IMR-90 (cell line): ENCODE data around the gene PIGN. TPM values are rescaled to one million over a fixed set of nuclear protein-coding genes. Genes with fewer than 3 reads are reported as not detected.
A peak's percentile ranks its signal among the peaks of the same experiment; 100 is the strongest.

ENCODE experiments used
- ATAC-seq: fragments of 200-7000 bp; cut with Tn5 transposase; 2 replicates; pipeline ENCODE4 v1.9.1; 2020; ENCODE audit warnings: low read depth, mild to moderate bottlenecking, moderate library complexity
- BruUV-seq: library from RNA; stranded (reverse); fragments of 400-500 nt; replicated peaks from 2 replicates; lab custom pipeline; 2021; lab: Mats Ljungman, UMichigan
- CTCF ChIA-PET: fragments of 300-600 bp; formaldehyde crosslinking; extraction: SDS; loops from one replicate; lab custom pipeline; 2021; ENCODE audit warnings: antibody characterized with exemption; lab: Yijun Ruan, JAX
- POLR2A ChIA-PET: fragments of 300-600 bp; sonication (Branson Sonifier 250); formaldehyde crosslinking; loops from one replicate; lab custom pipeline; 2022; ENCODE audit warnings: antibody characterized with exemption; ENCODE audit not compliant: unreplicated experiment; lab: Charles Lee
- DNase-seq: peaks from one replicate; pipeline ENCODE4 v3.0.0; 2013
- H2AFZ ChIP-seq: replicated peaks from 2 replicates; pipeline ENCODE3; 2013; ENCODE audit warnings: low read length, mild to moderate bottlenecking; ENCODE audit not compliant: poor library complexity
- H2AK5ac ChIP-seq: 2 replicates; pipeline ENCODE4 v1.6.1; 2013; ENCODE audit warnings: low read depth, low read length, inconsistent platforms
- H2AK9ac ChIP-seq: replicated peaks from 2 replicates; pipeline ENCODE3; 2013; ENCODE audit warnings: mild to moderate bottlenecking, low read depth, low read length, moderate library complexity; ENCODE audit not compliant: poor library complexity
- H2BK120ac ChIP-seq: 2 replicates; pipeline ENCODE4 v1.6.1; 2013; ENCODE audit warnings: low read depth, low read length, inconsistent platforms
- H2BK15ac ChIP-seq: 3 replicates; pipeline ENCODE4 v1.6.1; 2013; ENCODE audit warnings: low read depth, low read length, inconsistent platforms
- H2BK20ac ChIP-seq: 2 replicates; pipeline ENCODE4 v1.6.1; 2013; ENCODE audit warnings: low read depth, mild to moderate bottlenecking, inconsistent platforms, low read length, moderate library complexity
- H2BK5ac ChIP-seq: 2 replicates; pipeline ENCODE4 v1.6.1; 2013; ENCODE audit warnings: mild to moderate bottlenecking, low read depth, low read length, inconsistent platforms; ENCODE audit not compliant: poor library complexity, severe bottlenecking
- H3K14ac ChIP-seq: replicated peaks from 2 replicates; pipeline ENCODE4 v1.6.1; 2013; ENCODE audit warnings: low read depth, low read length, inconsistent platforms
- H3K18ac ChIP-seq: 2 replicates; pipeline ENCODE4 v1.6.1; 2013; ENCODE audit warnings: low read depth, low read length, control low read depth
- H3K23ac ChIP-seq: 2 replicates; pipeline ENCODE4 v1.6.1; 2013; ENCODE audit warnings: low read depth, low read length, inconsistent platforms
- H3K27ac ChIP-seq: 2 replicates; pipeline ENCODE4 v1.5.1; 2013; ENCODE audit warnings: mild to moderate bottlenecking, control low read depth, low read length; ENCODE audit not compliant: insufficient read depth
- H3K27me3 ChIP-seq: 2 replicates; pipeline ENCODE4 v1.6.1; 2013; ENCODE audit warnings: low read length; ENCODE audit not compliant: control insufficient read depth, insufficient read depth
- H3K36me3 ChIP-seq: 2 replicates; pipeline ENCODE4 v1.6.1; 2013; ENCODE audit warnings: low read length, mixed read lengths; ENCODE audit not compliant: control insufficient read depth, insufficient read depth
- H3K4ac ChIP-seq: 2 replicates; pipeline ENCODE4 v1.6.1; 2013; ENCODE audit warnings: low read depth, low read length, inconsistent platforms
- H3K4me1 ChIP-seq: 2 replicates; pipeline ENCODE4 v1.6.1; 2013; ENCODE audit warnings: low read length, mixed read lengths; ENCODE audit not compliant: control insufficient read depth, insufficient read depth
- H3K4me2 ChIP-seq: 2 replicates; pipeline ENCODE4 v1.6.1; 2013; ENCODE audit warnings: low read depth, mild to moderate bottlenecking, control low read depth, low read length, moderate library complexity
- H3K4me3 ChIP-seq: 2 replicates; pipeline ENCODE4 v1.5.1; 2013; ENCODE audit warnings: low read depth, mild to moderate bottlenecking, control low read depth, low read length, moderate library complexity; ENCODE audit not compliant: insufficient read depth
- H3K56ac ChIP-seq: 2 replicates; pipeline ENCODE4 v1.6.1; 2013; ENCODE audit warnings: low read length, inconsistent platforms; ENCODE audit not compliant: insufficient read depth; ENCODE audit errors: extremely low read depth
- H3K79me1 ChIP-seq, 2 experiments: 2 replicates each; pipeline ENCODE4 v1.6.1; 2013; ENCODE audit warnings: low read length in 2 of 2, inconsistent platforms in 1 of 2, low read depth in 1 of 2
- H3K9ac ChIP-seq: 2 replicates; pipeline ENCODE4 v1.6.1; 2013; ENCODE audit warnings: low read depth, low read length, control low read depth
- H3K9me1 ChIP-seq: 2 replicates; pipeline ENCODE4 v1.6.1; 2013; ENCODE audit warnings: low read length, inconsistent platforms; ENCODE audit not compliant: insufficient read depth
- H3K9me3 ChIP-seq: 2 replicates; pipeline ENCODE4 v1.6.1; 2013; ENCODE audit warnings: low read length; ENCODE audit not compliant: control insufficient read depth, insufficient read depth
- H4K20me1 ChIP-seq: 2 replicates; pipeline ENCODE4 v1.6.1; 2013; ENCODE audit warnings: low read length, inconsistent platforms; ENCODE audit not compliant: insufficient read depth
- H4K5ac ChIP-seq: 2 replicates; pipeline ENCODE4 v1.6.1; 2013; ENCODE audit warnings: mild to moderate bottlenecking, low read depth, low read length, control low read depth
- H4K8ac ChIP-seq, 2 experiments: 2 replicates each; pipeline ENCODE4 v1.6.1; 2013; ENCODE audit warnings: low read depth in 2 of 2, low read length in 2 of 2, control low read depth in 1 of 2, inconsistent platforms in 1 of 2
- H4K91ac ChIP-seq: 2 replicates; pipeline ENCODE4 v1.6.1; 2013; ENCODE audit warnings: low read depth, low read length, inconsistent platforms; ENCODE audit not compliant: insufficient read depth
- BHLHE40 ChIP-seq: fragments of 150-350 bp; IDR thresholded peaks from 2 replicates; pipeline ENCODE4 v1.6.1; 2016; ENCODE audit warnings: mild to moderate bottlenecking, low read depth, low read length
- CEBPB ChIP-seq: IDR thresholded peaks from 2 replicates; pipeline ENCODE4 v1.6.1; 2012; ENCODE audit warnings: low read depth, low read length, improper control_type of control experiment
- CTCF ChIP-seq: conservative IDR thresholded peaks from 2 replicates; pipeline ENCODE4 v1.5.1; 2012; ENCODE audit warnings: mild to moderate bottlenecking, low read depth, low read length, improper control_type of control experiment
- MAZ ChIP-seq: IDR thresholded peaks from 2 replicates; pipeline ENCODE4 v1.6.1; 2012; ENCODE audit warnings: low read depth, mild to moderate bottlenecking, low read length, improper control_type of control experiment, moderate library complexity, borderline replicate concordance
- MXI1 ChIP-seq: IDR thresholded peaks from 2 replicates; pipeline ENCODE4 v1.6.1; 2012; ENCODE audit warnings: low read depth, mild to moderate bottlenecking, low read length, moderate library complexity, borderline replicate concordance
- SMC3 ChIP-seq: fragments of 150-350 bp; IDR thresholded peaks from 2 replicates; pipeline ENCODE4 v1.6.1; 2016; ENCODE audit warnings: low read depth, mild to moderate bottlenecking, antibody characterized with exemption, low read length, moderate library complexity
- WGBS, 2 experiments: methylation state at CpG; one replicate each; pipeline versions ENCODE4 v1.1.5 to v1.1.7; 2013; ENCODE audit warnings: missing lambda C conversion rate in 2 of 2; ENCODE audit not compliant: insufficient read length in 1 of 2; ENCODE audit errors: extremely low coverage in 2 of 2; 5-methylcytosine and 5-hydroxymethylcytosine counted together
- dilution Hi-C: fragments of 300-500 bp; cut with HindIII; formaldehyde crosslinking; loops from one replicate; pipeline ENCODE4 v1.14.3; 2018; ENCODE audit warnings: low sequenced_read_pairs; ENCODE audit not compliant: unreplicated experiment
- in situ Hi-C: fragments of 300-500 bp; cut with MboI; formaldehyde crosslinking; loops from 3 replicates; pipeline ENCODE4 v1.14.3; 2019; ENCODE audit warnings: low sequenced_read_pairs, inconsistent platforms, mixed read lengths
- intact Hi-C: fragments of 100-400 bp; cut with micrococcal nuclease; formaldehyde crosslinking; loops from 2 replicates; pipeline ENCODE4 v1.10.0; 2022
- polyA plus RNA-seq, 3 experiments: library from polyadenylated mRNA; depleted of rRNA; stranded (reverse); fragments of >200 nt; gene quantifications; 2 replicates each; pipeline ENCODE4 v1.2.3, GENCODE V29; 2012; ENCODE audit warnings: low replicate concordance in 1 of 3
- total RNA-seq: library from RNA; depleted of rRNA; stranded (reverse); fragments of >200 nt; gene quantifications from 2 replicates; pipeline ENCODE4 v1.2.3, GENCODE V29; 2012

Gene PIGN
- total and polyA plus RNA-seq, 2 of the 4 experiments (the other 2 are of a cell fraction) = 9.0 to 17.9 TPM

DNA sequence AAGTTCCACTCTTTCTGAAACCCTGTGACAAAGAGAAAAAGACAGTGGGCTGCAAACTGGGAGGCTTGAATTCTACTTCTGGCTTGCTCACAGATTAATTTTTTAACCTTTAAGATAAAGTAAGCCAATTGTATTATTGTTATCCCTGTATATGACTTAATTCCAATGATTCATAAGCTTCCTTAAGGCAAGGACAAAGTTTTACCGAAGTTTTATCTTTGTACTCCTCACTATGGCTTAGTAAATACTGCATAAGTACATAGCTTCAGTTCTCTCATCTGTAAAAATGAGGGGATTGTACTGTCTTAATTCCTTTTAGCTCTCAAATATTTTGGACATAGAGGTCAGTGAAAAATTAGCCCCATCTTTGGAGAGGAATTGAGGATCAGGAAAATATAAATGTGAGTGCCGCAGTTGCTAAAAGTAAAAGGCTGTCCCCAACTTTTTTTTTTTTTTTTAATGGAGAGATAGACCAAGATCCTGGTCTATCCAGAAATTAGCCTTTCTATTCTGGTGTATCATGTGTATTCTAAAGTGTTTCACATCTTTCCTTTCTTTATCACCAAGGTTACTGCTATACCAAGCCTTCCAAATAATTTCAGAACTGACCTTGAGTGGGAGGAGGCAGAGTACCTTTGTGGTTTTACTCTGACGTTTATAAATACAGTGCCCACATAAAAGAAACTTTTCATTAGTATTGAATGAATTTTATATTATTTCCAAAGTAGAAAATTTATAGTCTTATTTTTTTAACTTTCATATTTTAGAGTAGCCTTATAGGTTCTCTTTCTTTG lies 13.5 kb upstream of the PIGN start:
- H3K56ac ChIP-seq = no peak overlapping the region
- no peak overlapping the region for H3K4me3 ChIP-seq
- no peak overlapping the region for H2AFZ ChIP-seq
- no peak overlapping the region for H2AK9ac ChIP-seq
- POLR2A ChIA-PET = no interaction called here
- peaks cover 25% of the 10 kb centered on the region for H4K20me1 ChIP-seq
- no peaks in the 10 kb centered on the region for H3K9me3 ChIP-seq
- H3K4ac ChIP-seq = no peak overlapping the region
- no peak overlapping the region for H2BK5ac ChIP-seq
- ATAC-seq = no peak; the same call in 1 of the 2 replicates
- dilution Hi-C loops = no loop called here
- no peak overlapping the region for H3K27ac ChIP-seq
- no peak overlapping the region for H4K91ac ChIP-seq
- no peak overlapping the region for H2BK20ac ChIP-seq
- no peak overlapping the region for H4K8ac ChIP-seq
- H2BK120ac ChIP-seq = no peak overlapping the region
- DNase-seq = peak; percentile 36
- no peak overlapping the region for H3K14ac ChIP-seq
- H3K36me3 ChIP-seq = no peaks in the 10 kb centered on the region
- H2AK5ac ChIP-seq = no peak overlapping the region
- peaks cover 2% of the 10 kb centered on the region; the same call in 1 of the 2 replicates for H3K4me1 ChIP-seq
- in situ Hi-C loops = no loop called here
- no peak overlapping the region for H3K4me2 ChIP-seq
- TF ChIP-seq MAZ (no peak), BHLHE40 (no peak), CEBPB (no peak), CTCF (no peak), SMC3 (no peak), MXI1 (no peak)
- H3K9me1 ChIP-seq = peaks cover 5% of the 10 kb centered on the region
- H3K27me3 ChIP-seq = no peaks in the 10 kb centered on the region
- H3K18ac ChIP-seq = no peak overlapping the region
- peaks cover 35 to 37% of the 10 kb centered on the region in 2 experiments for H3K79me1 ChIP-seq
- no peak overlapping the region for H3K9ac ChIP-seq
- CTCF ChIA-PET = interaction anchor here (0.6 to 1.1 kb wide), 3 partner anchors 10 to 767 kb away, joined by 3 to 9 read pairs (median 5); no protein-coding TSS in a partner anchor
- no peak overlapping the region for H2BK15ac ChIP-seq
- no peak overlapping the region for H4K5ac ChIP-seq
- WGBS, 2 experiments = no CpG with 5 or more reads among the region's 3 CpGs
- no TSS peak for BruUV-seq
- intact Hi-C loops = no loop called here
- H3K23ac ChIP-seq = no peak overlapping the region
